LNCAP (cell line): ENCODE data around the gene OR2W1.

Source experiments
- CTCF ChIP-seq: fragments of 450-650 bp; IDR thresholded peaks from 2 replicates; pipeline ENCODE4 v1.5.1; 2017; ENCODE audit warnings: mild to moderate bottlenecking

OR2W1 gene

GRCh38 chr6:29051680-29052079, 6.7 kb upstream of the OR2W1 start:
- TF ChIP-seq CTCF: no peak

GRCh38 chr6:29035951-29036350, 9.0 kb downstream of the OR2W1 start:
- no peak for TF ChIP-seq CTCF

GRCh38 chr6:29028821-29029220, 16.2 kb downstream of the OR2W1 start:
- TF ChIP-seq CTCF: no peak

- TF ChIP-seq CTCF: no peak
Measured at GRCh38 chr6:29025927-29026585, 18.9 kb downstream of the OR2W1 start.

DNA sequence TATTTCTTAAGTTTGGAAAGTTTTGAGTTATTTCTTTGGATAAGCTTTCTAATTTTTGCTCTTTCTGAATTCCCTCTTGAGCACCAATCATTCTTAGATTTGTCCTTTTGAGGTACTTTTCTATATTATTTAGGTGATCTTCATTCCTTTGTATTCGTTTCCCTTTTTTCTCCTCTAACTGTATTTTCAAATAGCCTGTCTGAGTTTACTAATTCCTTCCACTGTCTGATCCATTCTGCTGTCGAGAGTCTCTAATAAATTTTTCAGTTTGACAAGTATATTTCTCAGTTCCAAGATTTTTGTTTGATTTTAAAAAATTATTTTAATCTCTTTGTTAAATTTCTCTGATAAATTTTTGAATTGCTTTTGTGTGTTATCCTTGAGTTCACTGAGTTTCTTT, 23.5 kb downstream of the OR2W1 start:
- no peak for TF ChIP-seq CTCF

DNA sequence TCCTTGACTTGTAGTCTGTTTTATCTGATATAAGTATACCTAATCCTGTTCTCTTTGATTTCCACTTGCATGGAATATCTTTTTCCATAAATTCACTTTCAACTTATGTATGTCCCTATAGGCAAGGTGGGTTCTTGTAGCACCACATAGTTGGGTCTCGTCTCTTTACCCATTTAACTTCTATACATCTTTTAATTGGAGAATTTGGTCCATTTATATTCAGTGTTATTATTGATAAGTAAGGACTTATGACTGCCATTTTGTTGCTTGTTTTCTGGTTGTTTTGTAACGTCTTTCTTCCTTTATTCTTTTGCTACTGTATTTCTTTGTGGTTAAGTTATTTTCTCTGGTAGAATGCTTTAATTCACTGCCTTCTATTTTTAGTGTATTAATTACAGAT, 25.3 kb downstream of the OR2W1 start:
- TF ChIP-seq CTCF: no peak

DNA sequence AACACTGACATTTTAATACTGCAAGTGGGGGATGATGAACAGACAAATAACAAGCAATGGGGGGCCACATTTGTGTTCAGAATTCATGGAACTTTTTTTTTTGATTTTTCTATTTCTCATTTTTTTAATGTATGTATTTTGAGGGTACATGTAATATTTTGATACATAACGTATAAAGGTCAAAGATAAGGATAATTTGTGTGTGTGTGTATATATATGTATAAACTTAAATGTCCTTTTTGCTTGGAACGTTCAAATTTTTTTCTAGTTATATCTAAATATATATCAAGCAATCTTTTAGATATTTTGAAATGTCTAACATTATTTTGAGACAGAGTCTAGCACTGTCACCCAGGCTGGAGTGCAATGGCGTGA, 27.6 kb downstream of the OR2W1 start:
- TF ChIP-seq CTCF: no peak
